Measurements from ENCODE around the gene ZNF76. TPM values are rescaled to one million over a fixed set of nuclear protein-coding genes. Genes with fewer than 3 reads are reported as not detected.

Gene ZNF76
- total RNA-seq, 4 donors from 2014 or later = 24.5 to 33.0 (median 26.5) TPM

DNA sequence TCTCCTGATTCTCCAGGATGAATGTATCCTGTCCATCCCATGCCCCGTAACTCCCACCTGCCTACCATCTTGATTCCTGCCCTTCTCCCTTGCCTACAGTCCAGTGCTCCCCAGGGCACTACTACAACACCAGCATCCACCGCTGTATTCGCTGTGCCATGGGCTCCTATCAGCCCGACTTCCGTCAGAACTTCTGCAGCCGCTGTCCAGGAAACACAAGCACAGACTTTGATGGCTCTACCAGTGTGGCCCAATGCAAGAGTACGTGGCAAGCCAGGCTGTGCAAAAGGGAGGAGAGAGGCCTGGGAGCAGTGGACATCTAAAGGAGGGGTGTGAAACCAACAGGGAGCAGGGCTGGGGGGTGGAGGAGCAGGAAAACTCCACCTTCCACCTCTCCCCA is 15.0 kb upstream of the ZNF76 start:
- TF ChIP-seq, protein P1, sequence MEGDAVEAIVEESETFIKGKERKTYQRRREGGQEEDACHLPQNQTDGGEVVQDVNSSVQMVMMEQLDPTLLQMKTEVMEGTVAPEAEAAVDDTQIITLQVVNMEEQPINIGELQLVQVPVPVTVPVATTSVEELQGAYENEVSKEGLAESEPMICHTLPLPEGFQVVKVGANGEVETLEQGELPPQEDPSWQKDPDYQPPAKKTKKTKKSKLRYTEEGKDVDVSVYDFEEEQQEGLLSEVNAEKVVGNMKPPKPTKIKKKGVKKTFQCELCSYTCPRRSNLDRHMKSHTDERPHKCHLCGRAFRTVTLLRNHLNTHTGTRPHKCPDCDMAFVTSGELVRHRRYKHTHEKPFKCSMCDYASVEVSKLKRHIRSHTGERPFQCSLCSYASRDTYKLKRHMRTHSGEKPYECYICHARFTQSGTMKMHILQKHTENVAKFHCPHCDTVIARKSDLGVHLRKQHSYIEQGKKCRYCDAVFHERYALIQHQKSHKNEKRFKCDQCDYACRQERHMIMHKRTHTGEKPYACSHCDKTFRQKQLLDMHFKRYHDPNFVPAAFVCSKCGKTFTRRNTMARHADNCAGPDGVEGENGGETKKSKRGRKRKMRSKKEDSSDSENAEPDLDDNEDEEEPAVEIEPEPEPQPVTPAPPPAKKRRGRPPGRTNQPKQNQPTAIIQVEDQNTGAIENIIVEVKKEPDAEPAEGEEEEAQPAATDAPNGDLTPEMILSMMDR (IDR thresholded peaks at IDR 0.05; ENCODE audit: low read depth) = no peak

DNA sequence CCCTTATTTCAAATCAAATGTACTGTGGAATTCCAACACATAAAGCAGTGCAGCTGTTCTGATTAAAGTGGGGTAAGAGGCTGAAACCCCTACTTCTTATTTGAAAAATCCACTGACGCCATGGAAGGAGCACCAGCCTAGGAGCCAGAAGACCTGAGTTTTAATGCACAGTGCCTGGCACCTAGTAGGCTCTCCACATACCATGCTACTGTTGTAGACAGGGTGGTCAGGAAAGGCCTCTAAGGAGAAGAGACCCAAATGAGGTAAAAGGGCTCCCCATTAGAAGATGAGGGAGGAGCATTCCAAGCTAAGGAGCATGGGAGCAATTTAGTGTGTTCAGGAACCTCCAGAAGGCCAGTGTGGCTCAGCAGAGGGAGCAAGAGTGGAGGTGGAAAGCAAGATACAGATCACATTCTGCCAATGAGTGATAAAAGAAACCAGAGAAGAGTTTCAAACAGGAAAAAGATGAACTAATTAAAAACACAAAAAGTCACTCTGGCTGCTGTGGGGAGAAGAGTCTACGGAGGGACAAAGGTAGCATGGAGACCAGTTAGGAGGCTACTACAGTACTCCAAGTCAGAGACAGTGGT is 11.8 kb upstream of the ZNF76 start:
- TF ChIP-seq, protein P1 (IDR thresholded peaks at IDR 0.05; ENCODE audit: low read depth) = no peak

DNA sequence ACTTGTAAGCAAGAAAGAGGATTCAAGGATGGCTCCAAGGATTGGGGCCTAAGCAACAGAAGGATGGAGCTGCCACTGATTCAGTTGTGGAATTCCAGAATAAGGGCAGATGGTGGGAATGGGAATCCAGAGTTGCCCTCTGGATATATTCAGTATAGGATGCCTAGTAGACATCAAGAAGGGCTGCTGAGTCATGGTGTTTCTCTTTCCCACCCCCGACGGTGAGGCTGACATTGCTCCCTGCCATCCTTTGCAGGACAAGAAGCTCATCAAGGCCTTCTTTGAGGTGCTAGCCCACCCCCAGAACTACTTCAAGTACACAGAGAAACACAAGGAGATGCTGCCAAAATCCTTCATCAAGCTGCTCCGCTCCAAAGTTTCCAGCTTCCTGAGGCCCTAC is 11.2 kb upstream of the ZNF76 start:
- TF ChIP-seq, protein P1 (IDR thresholded peaks at IDR 0.05; ENCODE audit: low read depth) = no peak

DNA sequence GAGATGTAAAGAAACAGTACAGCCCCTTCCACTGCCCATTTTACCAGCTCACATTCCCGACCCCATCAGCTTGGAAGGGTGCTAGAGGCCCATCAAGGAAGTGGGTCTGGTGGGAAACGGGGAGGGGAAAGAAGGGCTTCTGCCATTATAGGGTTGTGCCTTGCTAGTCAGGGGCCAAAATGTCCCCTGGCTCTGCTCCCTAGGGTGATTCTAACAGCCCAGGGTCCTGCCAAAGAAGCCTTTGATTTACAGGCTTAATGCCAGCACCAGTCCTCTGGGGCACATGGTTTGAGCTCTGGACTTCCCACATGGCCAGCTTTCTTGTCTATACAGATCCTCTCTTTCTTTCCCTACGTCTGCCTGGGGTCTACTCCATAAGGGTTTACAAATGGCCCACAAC is 10.6 kb upstream of the ZNF76 start:
- TF ChIP-seq, protein P1 (IDR thresholded peaks at IDR 0.05; ENCODE audit: low read depth) = no peak

DNA sequence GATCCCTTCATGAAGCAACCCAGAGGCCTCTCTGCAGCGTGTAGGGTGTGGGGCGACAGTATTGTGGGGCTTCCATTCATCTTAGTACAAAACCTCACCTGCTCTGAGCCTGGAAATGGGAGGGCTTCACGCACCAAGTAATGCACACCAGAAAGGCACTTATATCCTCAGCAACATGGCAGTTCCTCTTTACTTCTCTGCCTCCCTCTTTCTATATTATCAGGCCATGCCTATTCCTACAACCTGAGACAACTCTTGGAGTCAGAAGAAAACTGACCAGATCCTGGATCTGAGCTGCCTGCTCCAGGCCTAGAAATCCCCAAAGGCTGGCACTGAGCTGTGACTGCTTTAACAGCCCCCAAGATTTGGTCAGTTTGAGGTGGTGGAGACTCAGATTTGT is 7.6 kb upstream of the ZNF76 start:
- TF ChIP-seq, protein P1 (IDR thresholded peaks at IDR 0.05; ENCODE audit: low read depth) = no peak

DNA sequence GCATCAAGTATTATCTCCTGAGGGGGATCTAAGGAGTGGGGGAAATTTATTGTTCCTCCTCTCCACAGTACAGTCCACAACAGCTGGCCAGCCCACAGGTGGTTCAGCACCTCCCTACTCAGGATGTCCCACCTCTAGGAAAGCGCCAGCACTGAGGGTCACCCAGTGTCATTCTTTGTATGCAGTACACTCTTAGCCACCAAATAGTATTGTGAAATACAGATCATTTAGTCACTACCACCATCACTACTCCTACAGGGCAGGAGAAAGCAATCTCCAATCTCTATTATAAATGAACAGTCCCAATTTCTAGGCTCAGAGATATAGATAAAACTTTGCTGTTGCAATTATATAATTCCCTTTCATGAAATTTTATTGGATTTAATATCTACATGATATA is 6.3 kb upstream of the ZNF76 start:
- TF ChIP-seq, protein P1 (IDR thresholded peaks at IDR 0.05; ENCODE audit: low read depth) = no peak

DNA sequence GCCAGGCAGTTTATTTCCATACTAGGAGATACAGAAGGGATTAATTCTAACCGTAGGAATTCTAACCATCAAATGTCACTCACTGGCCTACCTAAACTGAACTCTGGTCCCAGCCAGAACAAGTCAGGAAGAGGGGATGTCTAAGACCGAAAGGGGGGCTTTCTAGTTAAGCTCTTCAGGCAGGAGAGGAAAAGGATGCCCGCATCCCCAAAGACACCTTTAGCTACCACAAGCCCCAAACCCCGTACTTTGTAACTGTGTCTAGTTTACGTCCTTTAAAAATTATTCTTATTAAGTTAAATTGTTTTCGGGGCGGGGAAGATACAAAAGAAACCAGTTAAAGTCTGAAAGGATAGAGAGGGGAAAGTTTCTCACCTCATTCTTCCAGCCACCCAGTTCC is 1.2 kb upstream of the ZNF76 start:
- TF ChIP-seq, protein P1 (IDR thresholded peaks at IDR 0.05; ENCODE audit: low read depth) = no peak
